G401.6 (cell line): Measurements from ENCODE around the gene RGS9.

Experiments
- FAIRE-seq: peaks from 2 replicates; lab custom pipeline; 2012; peaks lifted over from hg19 to GRCh38; lab: Jason Lieb, UNC

Gene RGS9

GRCh38 chr17:65261152-65261551 is 124.0 kb downstream of the RGS9 start:
- no peak for FAIRE-seq

GRCh38 chr17:65261682-65262636 is 124.8 kb downstream of the RGS9 start:
- no peak for FAIRE-seq

- FAIRE-seq, result no peak
Observed at GRCh38 chr17:65265276-65265675, 128.1 kb downstream of the RGS9 start.

- FAIRE-seq, result no peak
Observed at GRCh38 chr17:65268832-65269231, 131.7 kb downstream of the RGS9 start.

- FAIRE-seq, result no peak
Observed at GRCh38 chr17:65270499-65271253, 133.5 kb downstream of the RGS9 start.

GRCh38 chr17:65271296-65271695 is 134.1 kb downstream of the RGS9 start:
- FAIRE-seq, result no peak
